WTC11 (cell line): Measurements from ENCODE around the gene MMS22L.

Experiments used
- CREB1 ChIP-seq: sonication (generic); formaldehyde crosslinking; IDR thresholded peaks from 2 replicates; pipeline ENCODE4 v1.8.0; 2023; ENCODE audit warnings: mild to moderate bottlenecking, missing genetic modification reagents
- CTCF ChIP-seq: fragments of 200-600 bp; IDR thresholded peaks from 2 replicates; pipeline ENCODE4 v1.8.0; 2022; ENCODE audit warnings: antibody characterized with exemption
- EMX1 ChIP-seq: fragments of 250-450 bp; sonication (Bioruptor Pico); IDR thresholded peaks from 2 replicates; pipeline ENCODE4 v1.8.0; 2021; ENCODE audit warnings: mild to moderate bottlenecking
- FOXJ3 ChIP-seq: sonication (generic); formaldehyde crosslinking; IDR thresholded peaks from 2 replicates; pipeline ENCODE4 v1.9.0; 2021; ENCODE audit warnings: missing genetic modification reagents, mild to moderate bottlenecking, borderline replicate concordance
- SP1 ChIP-seq: sonication (generic); formaldehyde crosslinking; conservative IDR thresholded peaks from 2 replicates; pipeline ENCODE4 v1.8.1; 2022; ENCODE audit warnings: missing genetic modification reagents
- ZNF121 ChIP-seq: sonication (generic); formaldehyde crosslinking; IDR thresholded peaks from 2 replicates; pipeline ENCODE4 v1.8.0; 2023; ENCODE audit warnings: missing genetic modification reagents

- no peak for TF ChIP-seq CTCF
- no peak for TF ChIP-seq EMX1 (CRISPR knock-in tag)
- TF ChIP-seq CREB1 (CRISPR knock-in tag) = no peak
- no peak for TF ChIP-seq ZNF121
- TF ChIP-seq FOXJ3 (CRISPR knock-in tag) = no peak
- TF ChIP-seq SP1 (CRISPR knock-in tag) = no peak
These were observed 13.2 kb downstream of the MMS22L start for GRCh38 chr6:97269821-97270220.
